CD4-positive, alpha-beta memory T cell (primary cell): Measurements from ENCODE around the gene FEZ2. TPM values are rescaled to one million over a fixed set of nuclear protein-coding genes. Genes with fewer than 3 reads are reported as not detected.
A peak's percentile ranks its signal among the peaks of the same experiment; 100 is the strongest.
"Not testable (repeated sequence)": the region's sequence is repeated elsewhere in the genome, so short reads cannot be mapped to it uniquely, and the experiment has no call there.

Experiments used
- CTCF ChIA-PET: fragments of 350-600 bp; sonication (Branson Sonifier 250); formaldehyde crosslinking; loops from one replicate; lab custom pipeline; 2021; ENCODE audit warnings: inconsistent platforms; ENCODE audit not compliant: partially characterized antibody; lab: Charles Lee
- POLR2A ChIA-PET: fragments of 350-600 bp; sonication (Branson Sonifier 250); formaldehyde crosslinking; loops from one replicate; lab custom pipeline; 2021; ENCODE audit not compliant: partially characterized antibody; lab: Charles Lee
- DNase-seq, 5 donors: peaks; one replicate each; pipeline versions ENCODE4 v3.0.0 to v3.0.0-alpha.2; 2020 to 2022; ENCODE audit warnings: mixed read lengths in 1 of 5
- H3K27ac ChIP-seq: one replicate; pipeline ENCODE4 v1.7.0; 2013; ENCODE audit warnings: low read depth, low read length
- H3K27me3 ChIP-seq: 2 replicates; pipeline ENCODE4 v1.7.0; 2013; ENCODE audit warnings: mild to moderate bottlenecking, low read length, moderate library complexity; ENCODE audit not compliant: insufficient read depth
- H3K36me3 ChIP-seq: 2 replicates; pipeline ENCODE4 v1.7.0; 2013; ENCODE audit warnings: mild to moderate bottlenecking, low read length, moderate library complexity; ENCODE audit not compliant: insufficient read depth
- H3K4me1 ChIP-seq: 2 replicates; pipeline ENCODE4 v1.7.0; 2013; ENCODE audit warnings: mild to moderate bottlenecking, low read length, moderate library complexity; ENCODE audit not compliant: insufficient read depth
- H3K4me3 ChIP-seq, 2 donors: one replicate each; pipeline ENCODE4 v1.7.0; 2013; ENCODE audit warnings: low read length in 2 of 2, mild to moderate bottlenecking in 1 of 2
- H3K9me3 ChIP-seq, 2 donors: one replicate each; pipeline ENCODE4 v1.7.0; 2013; ENCODE audit warnings: low read length in 2 of 2, control low read depth in 1 of 2; ENCODE audit not compliant: control insufficient read depth in 1 of 2
- H3K27ac Mint-ChIP-seq, 7 donors: one replicate each; pipeline ENCODE4 v1.8.0; 2020 to 2021; ENCODE audit warnings: mixed read lengths in 7 of 7, mild to moderate bottlenecking in 6 of 7, inconsistent platforms in 3 of 7, moderate library complexity in 3 of 7
- H3K27me3 Mint-ChIP-seq, 2 donors: one replicate each; pipeline ENCODE4 v1.8.0; 2020 to 2021; ENCODE audit warnings: mixed read lengths in 2 of 2
- H3K36me3 Mint-ChIP-seq, 2 donors: one replicate each; pipeline ENCODE4 v1.8.0; 2020 to 2021; ENCODE audit warnings: mixed read lengths in 2 of 2, inconsistent platforms in 1 of 2, mild to moderate bottlenecking in 1 of 2
- H3K4me1 Mint-ChIP-seq, 4 donors: one replicate each; pipeline ENCODE4 v1.8.0; 2020 to 2021; ENCODE audit warnings: mixed read lengths in 4 of 4, mild to moderate bottlenecking in 1 of 4
- H3K4me3 Mint-ChIP-seq, 8 donors: one replicate each; pipeline ENCODE4 v1.8.0; 2020 to 2021; ENCODE audit warnings: mixed read lengths in 8 of 8, mild to moderate bottlenecking in 7 of 8, moderate library complexity in 6 of 8, inconsistent platforms in 3 of 8
- H3K9me3 Mint-ChIP-seq, 8 donors: one replicate each; pipeline ENCODE4 v1.8.0; 2020 to 2021; ENCODE audit warnings: mixed read lengths in 8 of 8, mild to moderate bottlenecking in 5 of 8, inconsistent platforms in 3 of 8, moderate library complexity in 1 of 8
- intact Hi-C: fragments of 100-400 bp; cut with micrococcal nuclease; formaldehyde crosslinking; loops from one replicate; pipeline ENCODE4 v1.15.1; 2023
- polyA plus RNA-seq, 2 donors: library from polyadenylated mRNA; unstranded; fragments of 300-500 nt; fragmentation: Illumina TruSeq; gene quantifications; one replicate each; pipeline ENCODE4 v1.2.3, GENCODE V29; 2021
- total RNA-seq, 2 experiments: library from RNA; stranded (reverse); gene quantifications; one replicate each; pipeline ENCODE4 v1.2.3, GENCODE V29; 2021

The FEZ2 gene
- total and polyA plus RNA-seq, 4 experiments from 2014 or later = 1.6 to 14.7 (median 7.7) TPM

GRCh38 chr2:36606925-36607324 lies 9.0 kb upstream of the FEZ2 start:
- H3K36me3 Mint-ChIP-seq = no peaks in the 10 kb centered on the region
- intact Hi-C loops = no loop called here
- POLR2A ChIA-PET = no interaction called here

GRCh38 chr2:36605273-36605672 lies 7.3 kb upstream of the FEZ2 start:
- Mint-ChIP-seq H3K9me3 (no peaks in the 10 kb centered on the region), H3K27ac (no peak overlapping the region), H3K4me3 (no peak overlapping the region), H3K27me3 (peaks cover 3 to 5% of the 10 kb centered on the region in 2 donors), H3K4me1 (no peaks in the 10 kb centered on the region), H3K36me3 (no peaks in the 10 kb centered on the region)
- H3K27ac ChIP-seq = no peak overlapping the region
- intact Hi-C loops = no loop called here
- H3K4me1 ChIP-seq = no peaks in the 10 kb centered on the region
- H3K4me3 ChIP-seq = no peak overlapping the region
- CTCF ChIA-PET = no interaction called here
- POLR2A ChIA-PET = no interaction called here
- H3K27me3 ChIP-seq = no peaks in the 10 kb centered on the region
- no peaks in the 10 kb centered on the region for H3K9me3 ChIP-seq
- DNase-seq = no peak
- no peaks in the 10 kb centered on the region for H3K36me3 ChIP-seq

More at GRCh38 chr2:36606925-36607324, 9.0 kb upstream of the FEZ2 start:
- no peaks in the 10 kb centered on the region for H3K27me3 ChIP-seq
- CTCF ChIA-PET = no interaction called here
- Mint-ChIP-seq H3K4me3 (no peak overlapping the region), H3K4me1 (no peaks in the 10 kb centered on the region), H3K9me3 (no peaks in the 10 kb centered on the region), H3K27ac (no peak overlapping the region), H3K27me3 (peaks cover 7 to 10% of the 10 kb centered on the region in 2 donors)
- no peak overlapping the region for H3K4me3 ChIP-seq
- no peaks in the 10 kb centered on the region for H3K9me3 ChIP-seq
- no peaks in the 10 kb centered on the region for H3K36me3 ChIP-seq
- no peak overlapping the region for H3K27ac ChIP-seq
- no peaks in the 10 kb centered on the region for H3K4me1 ChIP-seq
- DNase-seq = no peak

- H3K27ac ChIP-seq, H3K36me3 ChIP-seq, intact Hi-C loops, H3K27me3 Mint-ChIP-seq, H3K9me3 Mint-ChIP-seq, H3K4me3 Mint-ChIP-seq, H3K4me3 ChIP-seq, H3K4me1 ChIP-seq, H3K27ac Mint-ChIP-seq, H3K9me3 ChIP-seq, POLR2A ChIA-PET, CTCF ChIA-PET, H3K27me3 ChIP-seq, H3K36me3 Mint-ChIP-seq, H3K4me1 Mint-ChIP-seq, DNase-seq: not testable (repeated sequence)
Measured at GRCh38 chr2:36603629-36604028, 5.7 kb upstream of the FEZ2 start.

GRCh38 chr2:36597003-36597531 lies 901 bp downstream of the FEZ2 start:
- CTCF ChIA-PET = no interaction called here
- peaks cover 32 to 46% (median 39%) of the 10 kb centered on the region in 4 donors for H3K4me1 Mint-ChIP-seq
- intact Hi-C loops = no loop called here
- H3K4me1 ChIP-seq = peaks cover 17% of the 10 kb centered on the region
- H3K9me3 ChIP-seq = no peaks in the 10 kb centered on the region
- no peaks in the 10 kb centered on the region for H3K9me3 Mint-ChIP-seq
- H3K4me3 Mint-ChIP-seq = peak overlapping the region; percentile 89 to 98 (median 93)
- POLR2A ChIA-PET = no interaction called here
- peak overlapping the region; percentile 48 to 60 for H3K4me3 ChIP-seq
- H3K27me3 Mint-ChIP-seq = no peaks in the 10 kb centered on the region
- H3K36me3 Mint-ChIP-seq = peaks cover 0 to 4% of the 10 kb centered on the region in 2 donors
- H3K27ac ChIP-seq = peak overlapping the region; percentile 61
- H3K27ac Mint-ChIP-seq = peak overlapping the region in 6 of 7 donors; percentile 40 to 92 (median 81)
- no peak for DNase-seq
- H3K27me3 ChIP-seq = no peaks in the 10 kb centered on the region
- no peaks in the 10 kb centered on the region for H3K36me3 ChIP-seq

- Mint-ChIP-seq H3K27ac (peak overlapping the region in 1 of 7 donors; percentile 44), H3K36me3 (peaks cover 0 to 4% of the 10 kb centered on the region in 2 donors), H3K27me3 (no peaks in the 10 kb centered on the region), H3K9me3 (no peaks in the 10 kb centered on the region), H3K4me1 (peaks cover 37 to 51% (median 45%) of the 10 kb centered on the region in 4 donors), H3K4me3 (peak overlapping the region in 7 of 8 donors; percentile 63 to 94 (median 92))
- Histone ChIP-seq H3K9me3 (no peaks in the 10 kb centered on the region), H3K27ac (no peak overlapping the region), H3K4me3 (no peak overlapping the region), H3K4me1 (peaks cover 17% of the 10 kb centered on the region), H3K27me3 (no peaks in the 10 kb centered on the region), H3K36me3 (no peaks in the 10 kb centered on the region)
- ChIA-PET POLR2A (no interaction called here), CTCF (no interaction called here)
- intact Hi-C loops = no loop called here
- DNase-seq = no peak
Measured at GRCh38 chr2:36596397-36596796, 1.6 kb downstream of the FEZ2 start.

- H3K4me1 Mint-ChIP-seq = peaks cover 39 to 57% (median 46%) of the 10 kb centered on the region in 4 donors
- ChIA-PET POLR2A (no interaction called here), CTCF (no interaction called here)
- Histone ChIP-seq H3K27me3 (no peaks in the 10 kb centered on the region), H3K27ac (no peak overlapping the region), H3K9me3 (no peaks in the 10 kb centered on the region), H3K4me1 (peaks cover 17% of the 10 kb centered on the region), H3K36me3 (peaks cover 5% of the 10 kb centered on the region), H3K4me3 (no peak overlapping the region)
- no peak overlapping the region for H3K4me3 Mint-ChIP-seq
- intact Hi-C loops = no loop called here
- H3K9me3 Mint-ChIP-seq = no peaks in the 10 kb centered on the region
- DNase-seq = no peak
- H3K27me3 Mint-ChIP-seq = no peaks in the 10 kb centered on the region
- peaks cover 3 to 8% of the 10 kb centered on the region in 2 donors for H3K36me3 Mint-ChIP-seq
- H3K27ac Mint-ChIP-seq = no peak overlapping the region
Measured at GRCh38 chr2:36594849-36595248, 3.1 kb downstream of the FEZ2 start.

GRCh38 chr2:36589230-36589630 lies 8.7 kb downstream of the FEZ2 start:
- POLR2A ChIA-PET = no interaction called here
- H3K36me3 Mint-ChIP-seq = peaks cover 39 to 42% of the 10 kb centered on the region in 2 donors

More at GRCh38 chr2:36589230-36589630, 8.7 kb downstream of the FEZ2 start:
- Histone ChIP-seq H3K27me3 (no peaks in the 10 kb centered on the region), H3K36me3 (peaks cover 11% of the 10 kb centered on the region), H3K27ac (no peak overlapping the region), H3K4me1 (no peaks in the 10 kb centered on the region), H3K9me3 (no peaks in the 10 kb centered on the region), H3K4me3 (no peak overlapping the region)
- Mint-ChIP-seq H3K4me3 (peak overlapping the region in 1 of 8 donors; percentile 43), H3K27ac (peak overlapping the region in 1 of 7 donors; percentile 23), H3K27me3 (no peaks in the 10 kb centered on the region), H3K4me1 (peaks cover 13 to 23% (median 17%) of the 10 kb centered on the region in 4 donors), H3K9me3 (no peaks in the 10 kb centered on the region)
- CTCF ChIA-PET = no interaction called here
- intact Hi-C loops = no loop called here
- no peak for DNase-seq
